GM18502 (cell line): ENCODE data around the gene DOCK1.
"Not testable (repeated sequence)": the region's sequence is repeated elsewhere in the genome, so short reads cannot be mapped to it uniquely, and the experiment has no call there.

Experiments used
- ATAC-seq: cut with Tn5 transposase; IDR thresholded peaks from one replicate; pipeline ENCODE4 v1.9.1; 2021; ENCODE audit warnings: mild to moderate bottlenecking; ENCODE audit not compliant: unreplicated experiment, poor library complexity

DOCK1 gene

DNA sequence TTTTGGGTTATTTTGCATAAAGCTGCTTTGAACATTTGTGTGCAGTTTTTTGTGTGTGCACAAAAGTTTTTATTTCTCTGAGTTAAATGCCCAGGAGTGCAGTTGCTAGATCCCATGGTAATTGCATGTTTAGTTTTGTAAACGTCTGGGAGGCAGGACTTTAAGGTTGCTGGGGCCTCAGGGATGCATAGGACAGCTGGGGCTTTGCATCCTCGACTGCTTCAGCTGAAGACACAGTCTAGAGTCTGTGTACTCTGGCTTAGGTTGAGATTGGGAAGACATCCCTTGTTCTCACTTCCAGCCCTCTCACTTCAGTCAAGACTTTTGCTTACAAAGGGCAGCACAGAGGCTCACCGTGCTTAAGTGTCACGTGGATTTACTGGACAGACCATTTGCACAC, 385.6 kb downstream of the DOCK1 start:
- ATAC-seq = no peak

DNA sequence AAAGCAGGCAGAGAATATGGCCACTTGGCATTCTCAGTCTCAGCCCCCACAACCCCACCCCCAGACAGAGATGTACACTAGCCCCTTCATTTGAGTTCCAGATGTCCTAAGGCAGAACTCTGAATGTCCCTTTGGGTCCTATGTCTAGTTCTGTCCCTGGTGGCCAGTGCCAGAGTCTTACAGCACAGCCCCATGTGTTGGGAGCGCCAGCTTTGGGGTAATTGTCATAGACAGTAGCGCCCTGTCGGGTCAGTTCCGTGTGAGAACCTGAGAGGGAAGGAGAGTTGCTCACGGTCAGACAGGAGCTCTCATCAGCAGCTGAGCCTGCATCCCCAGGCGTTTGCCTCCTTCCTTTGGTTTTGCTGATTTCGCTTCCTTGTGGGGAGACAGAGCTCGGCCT, 386.1 kb downstream of the DOCK1 start:
- no peak for ATAC-seq

DNA sequence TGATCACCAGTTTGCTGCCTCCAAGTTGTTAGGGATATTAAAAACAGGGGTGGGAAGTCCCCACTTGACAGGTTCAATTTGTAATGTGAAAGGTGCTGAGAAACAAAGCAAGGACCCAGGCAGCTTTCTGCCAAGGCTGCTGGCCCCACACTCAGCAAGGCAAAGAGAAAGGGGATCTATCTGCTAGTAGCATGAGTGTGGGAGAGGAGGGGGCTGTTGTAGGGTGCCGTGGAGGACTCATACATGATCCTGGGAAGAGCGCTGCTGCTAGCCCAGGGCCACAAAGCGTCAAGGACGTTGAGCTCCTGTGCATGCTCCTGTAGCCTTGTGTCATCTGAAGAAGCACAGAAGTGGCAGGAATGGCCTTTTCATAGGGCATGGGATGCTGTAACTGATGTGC, 387.7 kb downstream of the DOCK1 start:
- ATAC-seq = no peak

DNA sequence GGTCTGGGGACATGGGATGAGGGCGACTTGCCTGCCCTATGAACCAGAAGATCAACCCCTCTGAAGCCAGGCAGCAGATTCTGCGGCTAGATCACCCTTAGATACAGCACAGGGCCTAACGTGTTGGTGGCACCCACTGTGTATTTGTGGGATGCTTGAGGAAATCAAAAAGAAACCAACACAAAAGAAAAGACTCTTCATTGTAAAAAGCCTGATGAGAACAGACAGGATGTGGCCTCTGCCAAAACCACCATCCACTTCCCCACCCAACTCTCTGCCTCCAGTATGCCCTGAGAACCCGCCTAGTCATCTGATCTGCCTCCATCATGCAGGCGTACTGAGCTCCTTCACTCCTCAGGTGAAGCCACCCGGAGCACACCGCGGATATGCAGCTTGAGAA, 388.4 kb downstream of the DOCK1 start:
- no peak for ATAC-seq

DNA sequence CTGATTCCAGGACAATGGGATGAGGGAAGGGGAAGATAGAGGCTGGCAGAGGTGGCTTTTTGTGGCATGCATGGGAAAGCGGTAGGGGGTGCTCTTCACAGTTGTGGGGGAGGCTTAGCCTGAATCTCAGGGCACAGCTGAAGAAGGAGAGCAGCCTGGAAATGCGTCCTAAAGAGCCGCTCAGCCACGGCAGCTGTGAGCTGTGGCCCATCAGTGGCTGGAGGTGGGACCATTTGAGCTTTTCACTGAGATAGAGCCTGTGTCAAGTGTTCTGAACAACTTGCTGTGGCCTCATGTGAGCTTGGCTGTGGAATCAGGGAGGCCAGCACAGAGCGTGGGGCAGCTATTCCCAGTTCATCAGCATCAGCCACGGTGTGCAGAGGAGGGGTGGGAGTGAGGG, 391.5 kb downstream of the DOCK1 start:
- ATAC-seq = no peak

DNA sequence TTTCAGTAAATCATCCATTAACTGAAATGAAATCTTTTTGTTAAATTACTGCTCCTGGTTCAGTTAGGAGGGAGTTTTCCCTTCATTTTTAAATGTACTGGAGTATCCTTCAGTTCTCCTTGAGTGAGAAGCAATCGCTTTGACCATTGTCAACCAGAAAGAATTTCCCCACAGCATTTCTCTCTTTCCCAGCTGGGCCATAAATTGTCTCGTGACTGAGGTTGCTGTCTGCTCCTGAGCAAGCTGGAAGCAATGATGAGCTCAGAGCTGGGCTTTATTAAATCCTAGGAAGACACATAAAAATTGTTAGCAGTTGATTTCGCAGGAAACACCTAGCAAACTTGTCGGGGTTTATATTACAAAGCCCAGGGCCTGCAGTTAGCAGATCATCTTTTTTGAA, 393.2 kb downstream of the DOCK1 start:
- no peak for ATAC-seq

DNA sequence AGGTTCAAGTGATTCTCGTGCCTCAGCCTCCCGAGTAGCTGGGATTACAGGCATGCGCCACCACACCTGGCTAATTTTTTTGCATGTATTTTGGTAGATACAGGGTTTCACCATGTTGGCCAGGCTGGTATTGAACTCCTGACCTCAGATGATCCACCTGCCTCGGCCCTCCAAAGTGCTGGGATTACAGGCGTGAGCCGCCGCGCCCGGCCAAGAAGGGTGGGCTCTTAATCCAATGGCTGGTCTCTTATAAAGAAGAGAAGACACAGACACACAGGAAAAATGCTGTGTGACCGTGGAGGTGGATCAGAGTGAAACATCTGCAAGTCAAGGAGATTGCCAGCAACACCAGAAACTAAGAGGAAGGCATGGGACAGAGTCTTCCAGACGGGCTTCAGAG, 394.0 kb downstream of the DOCK1 start:
- ATAC-seq = not testable (repeated sequence)

DNA sequence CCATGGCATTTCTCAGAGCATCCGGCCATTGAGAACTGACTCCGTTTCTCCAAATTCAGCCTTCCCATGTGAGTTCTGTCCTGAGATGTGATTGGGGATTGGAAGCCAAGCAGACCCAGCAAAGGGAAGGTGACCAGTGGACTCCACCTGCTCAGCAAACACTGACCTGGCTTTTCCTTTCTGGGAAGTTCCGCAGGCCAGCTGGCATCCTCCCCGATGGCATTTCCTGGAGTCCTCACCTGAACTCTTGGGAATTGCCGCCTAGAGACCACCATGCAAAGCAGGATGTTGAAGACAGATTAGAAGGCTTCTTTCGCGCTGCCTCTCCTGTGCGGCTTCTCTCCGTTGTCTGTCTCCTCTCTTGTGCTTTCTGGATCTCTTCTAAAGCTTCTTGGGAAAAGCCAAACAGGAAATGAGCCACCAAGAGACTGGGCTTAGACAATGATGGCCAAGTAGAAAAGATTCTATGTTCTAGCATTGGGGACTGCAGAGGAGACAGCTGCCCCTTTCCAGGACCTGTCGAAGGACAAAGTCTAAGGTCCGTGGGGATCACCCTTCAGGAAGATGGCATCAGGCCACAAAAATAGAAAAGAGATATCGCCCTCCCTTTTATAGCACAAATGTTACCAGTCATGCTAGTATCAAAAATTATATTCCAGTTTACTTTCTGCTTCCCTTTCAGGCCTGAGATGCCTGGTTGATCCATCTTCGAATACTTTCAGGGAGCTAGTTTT, 394.9 kb downstream of the DOCK1 start:
- ATAC-seq = no peak

DNA sequence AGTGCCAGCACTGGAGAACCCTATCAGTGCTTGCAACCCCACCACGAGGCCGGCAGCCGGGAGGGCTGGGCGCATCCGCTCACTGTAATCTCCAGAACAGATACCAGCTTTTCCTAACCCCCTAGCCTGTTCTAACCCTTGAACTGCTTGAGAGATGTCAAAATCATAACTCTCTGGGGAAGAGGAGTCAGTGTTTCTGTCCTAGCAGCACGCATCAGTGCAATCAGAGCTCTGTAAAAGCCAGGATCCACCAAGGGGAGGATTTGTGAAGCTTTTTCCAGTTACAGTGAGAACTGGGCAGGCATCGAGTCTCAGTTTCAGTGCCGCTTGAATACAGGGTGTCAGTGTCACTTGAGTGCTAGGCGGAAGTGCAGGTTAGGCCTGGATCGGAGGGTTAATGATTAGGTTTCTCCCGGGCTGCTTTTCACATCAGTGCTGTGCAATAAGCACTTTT, 395.7 kb downstream of the DOCK1 start:
- ATAC-seq = no peak

DNA sequence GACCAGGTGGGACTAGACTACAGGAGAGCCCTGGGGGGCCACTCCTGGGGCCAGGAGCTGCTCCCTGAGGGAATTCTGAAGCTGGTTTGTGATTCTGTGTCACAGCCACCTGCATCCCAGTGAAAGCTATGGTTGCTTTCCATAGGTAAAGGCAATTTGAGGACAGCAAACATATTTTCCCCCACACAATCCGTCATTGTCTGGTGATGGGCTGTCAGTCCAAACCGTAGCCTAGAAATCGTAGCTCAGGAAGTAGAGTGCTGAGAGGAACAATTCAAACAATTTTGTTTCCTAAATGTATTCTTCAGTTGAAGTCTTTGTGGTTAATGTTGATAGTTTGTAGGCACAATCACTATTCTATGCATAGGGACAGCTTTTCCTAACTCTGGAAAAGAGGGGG, 397.1 kb downstream of the DOCK1 start:
- no peak for ATAC-seq

DNA sequence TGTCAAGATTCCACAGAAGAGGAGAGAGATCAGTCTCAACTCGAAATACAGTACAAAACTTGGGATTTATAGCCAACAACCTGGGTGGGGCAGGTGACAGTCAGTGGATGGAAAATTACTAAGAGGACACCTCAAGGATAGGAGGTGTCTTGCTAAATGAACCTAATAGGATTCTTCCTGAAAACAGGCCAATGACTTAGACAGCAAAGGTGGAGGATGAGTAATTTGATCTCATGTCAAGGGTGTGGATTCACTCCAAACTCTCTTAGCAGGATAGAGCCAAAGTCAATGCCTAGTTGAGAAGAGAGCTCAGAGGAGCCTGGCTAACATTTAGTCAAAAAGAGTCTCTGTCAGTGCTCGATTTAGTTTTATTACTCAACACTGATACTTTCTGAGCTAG, 397.9 kb downstream of the DOCK1 start:
- ATAC-seq = no peak

DNA sequence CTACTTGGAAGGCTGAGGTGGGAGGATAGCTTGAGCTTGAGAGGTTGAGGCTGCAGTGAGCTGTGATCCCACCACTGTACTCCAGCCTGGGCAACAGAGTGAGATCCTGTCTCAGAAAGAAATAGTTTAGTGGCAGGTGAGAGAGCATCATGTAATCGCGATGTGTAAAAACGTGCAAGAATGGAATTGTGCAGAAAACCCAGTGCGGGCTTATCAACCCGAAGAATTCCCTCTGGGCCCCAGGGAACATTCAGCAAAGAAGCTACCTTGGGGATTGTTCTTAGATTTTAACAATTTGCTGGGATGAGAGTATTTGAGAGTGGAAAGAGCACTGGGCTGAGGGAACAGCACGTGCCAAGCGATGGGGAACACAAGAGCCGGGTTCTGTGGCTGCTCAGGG, 398.5 kb downstream of the DOCK1 start:
- no peak for ATAC-seq

DNA sequence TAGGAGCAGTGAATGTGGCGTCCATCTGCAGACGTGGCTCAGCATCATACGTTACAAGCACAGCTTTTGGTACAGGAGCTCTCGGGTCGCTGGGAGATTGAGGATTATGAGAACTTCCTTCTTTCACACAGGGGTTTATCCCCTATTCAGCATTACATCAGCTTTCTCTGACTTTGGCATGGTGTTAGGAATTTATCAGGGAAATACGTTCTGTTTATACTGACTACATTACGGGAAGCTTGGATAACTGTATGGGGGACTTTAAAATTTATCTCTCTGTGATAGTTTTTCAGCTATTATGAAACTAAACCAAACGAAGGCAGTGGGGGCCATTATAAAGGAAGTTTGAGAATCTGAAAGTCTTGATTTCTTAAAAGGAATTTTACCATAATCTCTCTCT, 401.3 kb downstream of the DOCK1 start:
- ATAC-seq = no peak

DNA sequence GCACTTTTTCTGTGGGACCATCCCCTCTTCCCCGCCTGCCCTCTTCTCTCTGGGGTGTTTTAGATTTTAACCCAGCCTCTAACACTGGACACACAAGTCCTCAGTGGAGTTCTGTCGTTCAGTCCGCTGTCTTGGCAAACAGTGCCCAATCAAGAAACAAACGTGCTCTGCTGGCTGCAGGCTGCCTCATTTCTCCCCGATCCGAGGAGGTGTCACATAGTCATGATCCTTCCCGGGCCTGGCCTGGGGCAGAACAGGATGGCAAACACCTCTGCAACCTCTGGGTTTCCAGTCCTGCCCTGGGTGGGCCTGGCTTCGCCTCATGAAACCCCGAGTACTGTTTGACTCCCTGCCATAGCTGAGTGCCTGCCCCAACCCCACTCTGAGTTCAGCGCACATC, 402.1 kb downstream of the DOCK1 start:
- ATAC-seq = no peak

DNA sequence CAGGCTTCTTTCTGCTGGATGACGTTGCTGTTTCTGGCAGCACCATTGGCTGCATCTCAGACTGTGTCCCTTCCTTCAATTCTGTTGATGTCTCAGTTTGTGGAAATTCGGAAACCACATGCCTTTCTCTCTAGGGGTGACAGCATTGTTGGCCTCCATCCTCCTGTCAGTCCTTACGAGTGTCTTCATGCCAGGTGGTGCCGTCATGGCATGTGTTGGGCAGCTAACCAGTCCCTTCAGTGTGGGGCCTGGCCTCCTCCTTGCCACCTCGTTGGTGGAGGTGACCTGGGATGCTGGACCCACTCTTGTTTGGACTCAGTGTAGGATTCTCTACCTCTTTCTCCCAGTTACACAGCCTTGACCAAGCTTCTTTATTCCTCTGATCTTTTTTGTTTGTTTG, 402.8 kb downstream of the DOCK1 start:
- no peak for ATAC-seq

DNA sequence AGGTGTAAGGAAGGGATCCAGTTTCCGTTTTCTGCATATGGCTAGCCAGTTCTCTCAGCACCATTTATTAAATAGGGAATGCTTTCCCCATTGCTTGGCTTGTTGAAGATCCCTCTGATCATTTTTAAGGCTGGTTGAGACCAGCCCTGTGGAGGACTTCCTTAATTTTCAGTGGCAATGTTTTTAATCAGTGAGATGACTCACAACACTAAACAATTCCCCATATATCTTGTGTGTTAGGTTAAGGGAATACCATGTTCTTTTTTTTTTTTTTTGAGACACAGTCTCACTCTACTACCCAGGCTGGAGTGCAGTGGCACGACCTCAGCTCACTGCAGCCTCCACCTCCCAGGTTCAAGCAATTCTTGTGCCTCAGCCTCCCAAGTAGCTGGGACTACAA, 404.4 kb downstream of the DOCK1 start:
- ATAC-seq = not testable (repeated sequence)

DNA sequence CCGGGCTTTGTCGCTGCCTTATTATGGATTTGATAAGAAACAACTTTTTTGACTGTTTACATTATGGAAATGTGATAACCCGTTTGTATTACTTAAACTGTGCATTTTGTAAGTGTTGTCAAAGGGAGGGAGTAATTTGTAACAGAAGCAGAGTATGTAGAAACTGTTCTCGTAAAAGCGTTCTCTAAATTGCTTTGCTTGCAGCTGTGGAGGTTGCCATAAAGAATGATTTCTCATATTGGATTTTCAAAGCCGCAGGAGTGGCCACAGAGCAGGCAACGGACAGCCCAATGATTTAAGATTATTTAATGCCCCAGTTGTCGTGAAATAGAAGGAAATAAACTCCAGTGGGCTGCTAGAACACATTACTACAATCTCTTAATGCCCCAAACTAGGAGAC, 405.2 kb downstream of the DOCK1 start:
- ATAC-seq = no peak

DNA sequence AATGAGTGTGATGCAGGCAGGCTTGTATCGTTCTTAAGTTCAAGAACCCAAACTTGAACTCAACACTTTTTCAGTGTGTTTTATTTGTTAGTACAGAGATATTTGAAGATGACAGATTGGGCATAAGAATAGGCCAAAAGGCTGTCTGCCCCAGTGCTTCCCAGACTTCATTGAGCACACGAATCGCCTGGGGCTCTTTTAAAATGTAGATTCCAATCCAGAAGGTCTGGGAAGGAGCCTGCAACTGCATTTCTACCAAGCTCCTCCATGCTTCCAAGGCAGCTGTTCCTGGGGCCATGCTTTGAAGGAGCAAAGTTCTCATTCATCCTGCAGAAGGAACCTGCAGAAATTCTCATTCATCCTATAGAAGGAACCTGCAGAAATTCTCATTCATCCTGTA, 405.7 kb downstream of the DOCK1 start:
- no peak for ATAC-seq

DNA sequence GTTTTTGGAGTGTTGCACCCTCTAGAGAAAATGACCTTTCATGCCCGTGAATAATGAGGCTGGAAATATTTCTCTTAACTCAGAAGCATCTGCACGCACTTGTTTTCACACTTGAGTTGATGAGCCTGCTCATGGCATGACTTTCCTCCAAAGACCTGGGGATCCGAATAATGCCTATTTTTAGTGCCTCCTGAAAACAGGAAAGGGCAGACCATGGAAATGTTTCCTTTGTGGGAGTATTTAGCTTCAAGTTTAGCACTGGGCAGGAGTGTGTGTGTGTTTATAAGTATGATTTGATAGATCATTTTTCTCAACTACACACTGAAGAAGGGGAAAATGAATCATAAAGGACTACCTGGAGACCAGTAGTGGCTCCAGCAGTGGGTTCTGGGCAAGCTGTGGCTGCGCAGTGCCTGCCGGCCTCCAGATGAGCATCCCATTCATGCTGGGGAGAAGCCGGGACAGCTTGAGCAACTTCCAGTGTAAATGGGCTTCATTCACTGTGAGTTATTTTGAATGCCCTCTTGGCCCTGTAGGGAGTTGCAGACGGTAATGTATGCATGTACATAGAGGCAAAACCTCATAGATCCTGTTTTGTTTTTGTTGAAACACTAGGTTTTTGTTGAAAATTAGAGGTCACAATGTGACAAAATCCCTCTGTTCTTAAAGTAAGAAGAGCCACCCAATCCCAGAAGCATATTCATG, 408.9 kb downstream of the DOCK1 start:
- no peak for ATAC-seq

DNA sequence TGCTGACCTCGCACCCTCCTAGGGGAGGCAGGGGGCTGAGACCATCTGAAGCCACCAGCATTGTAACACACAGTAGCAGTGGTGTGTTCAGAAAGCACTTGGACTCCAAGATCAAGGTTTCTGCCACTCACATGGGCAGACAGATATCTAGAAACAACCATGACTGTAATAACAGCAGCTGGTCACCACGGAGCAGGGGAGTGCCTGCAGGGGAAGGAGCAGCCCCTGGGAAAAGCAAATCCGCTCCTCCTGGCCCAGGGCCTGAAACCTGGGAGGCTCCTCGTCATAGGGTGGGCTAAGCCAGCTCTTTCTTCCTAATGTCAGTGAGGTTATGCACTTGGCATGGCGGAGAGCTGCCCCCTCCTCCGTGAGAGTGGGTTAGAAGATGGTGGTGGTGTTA, 409.6 kb downstream of the DOCK1 start:
- ATAC-seq = no peak

DNA sequence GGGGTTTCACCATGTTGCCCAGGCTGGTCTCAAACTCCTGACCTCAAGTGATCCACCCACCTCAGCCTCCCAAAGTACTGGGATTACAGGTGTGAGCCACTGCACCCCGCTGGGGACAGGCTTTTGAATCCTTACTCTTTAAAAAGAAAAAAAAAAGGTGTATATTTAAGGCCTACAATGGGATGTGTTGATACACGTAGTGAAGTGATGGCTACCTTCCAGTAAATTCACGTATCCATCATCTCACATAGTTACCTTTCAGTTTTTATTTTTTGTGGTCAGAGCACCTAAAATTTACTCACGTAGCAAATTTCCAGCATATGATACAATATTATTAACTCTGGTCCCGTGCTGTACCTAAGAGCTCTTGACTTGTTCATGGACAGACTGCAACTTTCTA, 410.7 kb downstream of the DOCK1 start:
- ATAC-seq = no peak

DNA sequence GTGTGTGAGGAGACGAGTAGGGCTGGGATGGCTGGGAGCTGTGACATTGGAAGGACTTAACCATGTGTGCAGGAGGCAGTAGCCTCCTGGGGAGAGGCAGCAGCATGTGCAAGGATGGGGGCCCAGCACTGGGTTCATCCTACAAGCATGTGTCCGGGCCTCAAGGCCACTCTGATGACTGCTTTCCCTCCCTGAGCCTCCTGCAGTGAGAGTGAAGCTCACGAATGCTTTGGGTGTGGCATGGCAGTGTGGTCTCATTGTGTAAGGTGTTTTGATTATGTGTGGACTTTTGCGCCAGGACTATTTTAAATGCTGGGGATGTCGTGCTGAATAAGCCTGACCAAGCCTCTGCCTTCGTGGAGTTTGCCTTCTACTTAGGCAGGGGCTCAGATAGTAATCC, 413.2 kb downstream of the DOCK1 start:
- ATAC-seq = no peak
